H9 (cell line): ENCODE measurements around the gene PTPRF. TPM values are rescaled to one million over a fixed set of nuclear protein-coding genes. Genes with fewer than 3 reads are reported as not detected.

ENCODE experiments used
- DNase-seq: peaks from one replicate; pipeline ENCODE4 v3.0.0-alpha.2; 2017
- H2AFZ ChIP-seq: one replicate; pipeline ENCODE4 v1.6.1; 2013; ENCODE audit warnings: mild to moderate bottlenecking, low read length, control low read depth, moderate library complexity
- H2AK5ac ChIP-seq: 2 replicates; pipeline ENCODE4 v1.6.1; 2013; ENCODE audit warnings: low read length, control low read depth, mixed read lengths; ENCODE audit not compliant: insufficient read length
- H2BK120ac ChIP-seq: one replicate; pipeline ENCODE4 v1.6.1; 2013; ENCODE audit warnings: low read depth, mild to moderate bottlenecking, low read length, control low read depth, inconsistent platforms; ENCODE audit not compliant: poor library complexity, severe bottlenecking
- H2BK12ac ChIP-seq: 2 replicates; pipeline ENCODE4 v1.6.1; 2013; ENCODE audit warnings: low read length, control low read depth, mixed read lengths, low read depth; ENCODE audit not compliant: insufficient read length
- H2BK15ac ChIP-seq: 2 replicates; pipeline ENCODE4 v1.6.1; 2013; ENCODE audit warnings: low read depth, low read length, control low read depth
- H2BK20ac ChIP-seq: one replicate; pipeline ENCODE4 v1.6.1; 2013; ENCODE audit warnings: low read depth, mild to moderate bottlenecking, low read length, control low read depth, inconsistent platforms; ENCODE audit not compliant: poor library complexity, severe bottlenecking
- H2BK5ac ChIP-seq: 2 replicates; pipeline ENCODE4 v1.6.1; 2013; ENCODE audit warnings: low read length, control low read depth, mixed read lengths; ENCODE audit not compliant: insufficient read length
- H3K14ac ChIP-seq: 2 replicates; pipeline ENCODE4 v1.6.1; 2013; ENCODE audit warnings: low read length, control low read depth; ENCODE audit not compliant: insufficient read depth
- H3K18ac ChIP-seq: 2 replicates; pipeline ENCODE4 v1.6.1; 2013; ENCODE audit warnings: low read depth, mild to moderate bottlenecking, mixed read lengths, low read length, control low read depth; ENCODE audit not compliant: insufficient read length
- H3K23ac ChIP-seq: 2 replicates; pipeline ENCODE4 v1.6.1; 2013; ENCODE audit warnings: low read length, control low read depth, mixed read lengths, low read depth; ENCODE audit not compliant: insufficient read length
- H3K23me2 ChIP-seq: 2 replicates; pipeline ENCODE4 v1.6.1; 2013; ENCODE audit warnings: low read depth, mild to moderate bottlenecking, mixed read lengths, low read length, control low read depth; ENCODE audit not compliant: insufficient read length, poor library complexity, severe bottlenecking
- H3K27ac ChIP-seq: 2 replicates; pipeline ENCODE4 v1.5.1; 2013; ENCODE audit warnings: low read length, control low read depth, mixed read lengths, low read depth; ENCODE audit not compliant: insufficient read length
- H3K27me3 ChIP-seq: 2 replicates; pipeline ENCODE4 v1.6.1; 2013; ENCODE audit warnings: low read length, control low read depth, inconsistent platforms; ENCODE audit not compliant: insufficient read depth
- H3K4ac ChIP-seq: 2 replicates; pipeline ENCODE4 v1.6.1; 2013; ENCODE audit warnings: low read depth, mild to moderate bottlenecking, control low read depth, inconsistent platforms, low read length, moderate library complexity
- H3K4me1 ChIP-seq: 2 replicates; pipeline ENCODE4 v1.6.1; 2013; ENCODE audit warnings: low read length, control low read depth, inconsistent platforms; ENCODE audit not compliant: insufficient read depth
- H3K4me2 ChIP-seq: 2 replicates; pipeline ENCODE4 v1.6.1; 2013; ENCODE audit warnings: low read length, control low read depth, mixed read lengths; ENCODE audit not compliant: insufficient read length, insufficient read depth
- H3K56ac ChIP-seq: 2 replicates; pipeline ENCODE4 v1.6.1; 2013; ENCODE audit warnings: low read depth, mild to moderate bottlenecking, mixed read lengths, low read length, control low read depth; ENCODE audit not compliant: insufficient read length
- H3K79me1 ChIP-seq: 2 replicates; pipeline ENCODE4 v1.6.1; 2013; ENCODE audit warnings: low read depth, mild to moderate bottlenecking, moderate library complexity, low read length, control low read depth, inconsistent platforms; ENCODE audit not compliant: insufficient read depth, poor library complexity, severe bottlenecking
- H3K79me2 ChIP-seq: 2 replicates; pipeline ENCODE4 v1.6.1; 2013; ENCODE audit warnings: low read length, control low read depth, inconsistent platforms; ENCODE audit not compliant: insufficient read depth
- H3K9ac ChIP-seq: 2 replicates; pipeline ENCODE4 v1.6.1; 2013; ENCODE audit warnings: low read length, control low read depth, mixed read lengths; ENCODE audit not compliant: insufficient read length; ENCODE audit errors: extremely low read depth
- H3K9me3 ChIP-seq: one replicate; pipeline ENCODE4 v1.6.1; 2013; ENCODE audit warnings: low read depth, low read length, inconsistent platforms; ENCODE audit not compliant: control insufficient read depth
- H3T11ph ChIP-seq: one replicate; pipeline ENCODE4 v1.6.1; 2013; ENCODE audit warnings: mild to moderate bottlenecking, low read length, control low read depth, inconsistent platforms
- H4K20me1 ChIP-seq: one replicate; pipeline ENCODE4 v1.6.1; 2013; ENCODE audit not compliant: control insufficient read depth, insufficient read length, insufficient read depth
- H4K5ac ChIP-seq: 2 replicates; pipeline ENCODE4 v1.6.1; 2013; ENCODE audit warnings: low read depth, mild to moderate bottlenecking, mixed read lengths, low read length, control low read depth; ENCODE audit not compliant: insufficient read length
- H4K8ac ChIP-seq: replicated peaks from 2 replicates; pipeline ENCODE4 v1.6.1; 2013; ENCODE audit warnings: low read length, control low read depth, mixed read lengths, low read depth; ENCODE audit not compliant: insufficient read length
- H4K91ac ChIP-seq: 2 replicates; pipeline ENCODE4 v1.6.1; 2013; ENCODE audit warnings: low read depth, mild to moderate bottlenecking, moderate library complexity, mixed read lengths, low read length, control low read depth; ENCODE audit not compliant: insufficient read length
- H3K27ac Mint-ChIP-seq, 3 experiments: 2 replicates in 2 of 3; 3 replicates in 1 of 3; pipeline ENCODE4 v1.8.0; 2020 to 2021; ENCODE audit warnings: mixed read lengths in 3 of 3, mild to moderate bottlenecking in 1 of 3, moderate library complexity in 1 of 3
- H3K27me3 Mint-ChIP-seq: 2 replicates; pipeline ENCODE4 v1.8.0; 2021; ENCODE audit warnings: low read depth, mild to moderate bottlenecking, moderate library complexity, mixed read lengths
- H3K36me3 Mint-ChIP-seq, 3 experiments: 2 replicates in 2 of 3; 3 replicates in 1 of 3; pipeline ENCODE4 v1.8.0; 2020 to 2021; ENCODE audit warnings: low read depth in 3 of 3, mixed read lengths in 3 of 3; ENCODE audit not compliant: insufficient read depth in 1 of 3
- H3K4me1 Mint-ChIP-seq, 2 experiments: 2 replicates each; pipeline ENCODE4 v1.8.0; 2020; ENCODE audit warnings: mixed read lengths in 2 of 2
- H3K4me3 Mint-ChIP-seq, 2 experiments: 2 replicates in 1 of 2; 3 replicates in 1 of 2; pipeline ENCODE4 v1.8.0; 2020 to 2021; ENCODE audit warnings: mild to moderate bottlenecking in 2 of 2, mixed read lengths in 2 of 2, moderate library complexity in 1 of 2
- H3K9me3 Mint-ChIP-seq, 2 experiments: 2 replicates in 1 of 2; 3 replicates in 1 of 2; pipeline ENCODE4 v1.8.0; 2020; ENCODE audit warnings: mild to moderate bottlenecking in 2 of 2, mixed read lengths in 2 of 2, moderate library complexity in 1 of 2
- WGBS: extraction: QIAGEN DNeasy Blood & Tissue Kit; methylation state at CpG from one replicate; pipeline ENCODE4 v1.1.7; 2013; ENCODE audit warnings: missing lambda C conversion rate, low lambda C conversion rate, mixed read lengths; ENCODE audit not compliant: insufficient read length; ENCODE audit errors: extremely low coverage; 5-methylcytosine and 5-hydroxymethylcytosine counted together
- total RNA-seq: library from RNA; stranded (reverse); gene quantifications from 2 replicates; pipeline ENCODE4 v1.2.1, GENCODE V29; 2021
- TF ChIP-seq, protein P1 (sequence below): fragments of 200-600 bp; sonication (generic); conservative IDR thresholded peaks from 3 replicates; pipeline ENCODE4 v1.8.0; 2021; ENCODE audit warnings: antibody characterized with exemption, mild to moderate bottlenecking

Gene PTPRF
- total RNA-seq, 1 experiment from 2014 or later, result 193 TPM

DNA sequence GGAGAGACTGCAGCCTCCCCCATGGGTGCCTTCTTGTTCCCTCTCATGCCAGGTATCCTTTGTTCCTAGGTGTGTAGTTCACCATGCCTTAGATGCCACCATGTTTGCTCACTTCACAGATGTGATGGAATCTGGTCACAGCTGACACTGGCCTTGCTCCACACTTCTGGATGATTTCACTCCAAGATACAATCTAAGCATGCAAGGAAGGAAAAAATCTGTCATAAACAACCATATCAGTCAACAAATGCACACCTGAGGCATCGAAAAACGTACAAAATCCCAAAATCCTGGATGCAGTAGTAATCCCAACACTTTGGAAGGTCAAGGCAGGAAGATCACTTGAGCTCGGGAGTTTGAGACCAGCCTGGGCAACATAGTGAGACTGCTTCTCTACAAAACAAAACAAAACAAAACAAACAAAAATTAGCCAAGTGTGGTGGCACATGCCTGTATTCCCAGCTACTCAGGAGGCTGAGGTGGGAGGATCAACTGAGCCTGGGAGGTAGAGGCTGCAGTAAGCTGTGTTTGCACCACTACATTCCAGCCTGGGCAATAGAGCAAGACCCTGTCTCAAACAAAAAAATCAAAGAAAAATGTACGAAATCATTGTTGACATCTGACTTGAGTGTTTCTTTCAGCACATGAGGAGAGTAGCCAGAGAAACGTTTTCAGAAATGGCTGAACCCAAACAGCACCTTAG, 17.1 kb upstream of the PTPRF start:
- DNase-seq, result peak; percentile 0
- WGBS, result no CpG with 5 or more reads among the region's 5 CpGs

More for the DNA sequence above, 17.1 kb upstream of the PTPRF start:
- Histone ChIP-seq H3K79me1 (no peaks in the 10 kb centered on the region), H3T11ph (no peak overlapping the region), H2BK120ac (no peak overlapping the region), H3K56ac (no peak overlapping the region), H3K4me2 (no peak overlapping the region), H3K27ac (no peak overlapping the region), H3K27me3 (no peaks in the 10 kb centered on the region), H2AK5ac (no peak overlapping the region), H4K8ac (no peak overlapping the region), H2BK5ac (no peak overlapping the region), H3K4ac (no peak overlapping the region), H3K79me2 (no peaks in the 10 kb centered on the region), H3K23ac (no peak overlapping the region), H4K91ac (no peak overlapping the region), H3K9ac (no peak overlapping the region), H3K9me3 (no peaks in the 10 kb centered on the region), H3K23me2 (no peaks in the 10 kb centered on the region), H3K14ac (no peak overlapping the region; the same call in 1 of the 2 replicates), H2BK20ac (no peak overlapping the region), H2BK15ac (no peak overlapping the region), H4K20me1 (no peaks in the 10 kb centered on the region), H3K18ac (no peak overlapping the region), H3K4me1 (no peaks in the 10 kb centered on the region; the same call in 1 of the 2 replicates), H4K5ac (no peak overlapping the region), H2AFZ (no peak overlapping the region), H2BK12ac (no peak overlapping the region)
- Mint-ChIP-seq H3K36me3 (no peaks in the 10 kb centered on the region; a peak in 2 of 7 replicates), H3K4me1 (peaks cover 17 to 19% of the 10 kb centered on the region in 2 experiments), H3K9me3 (peaks cover 0 to 3% of the 10 kb centered on the region in 2 experiments; a peak in 2 of 5 replicates), H3K27me3 (no peaks in the 10 kb centered on the region), H3K4me3 (no peak overlapping the region), H3K27ac (peak overlapping the region in 1 of 3 experiments; percentile 56; a peak in 1 of 7 replicates)
- TF ChIP-seq, protein P1, sequence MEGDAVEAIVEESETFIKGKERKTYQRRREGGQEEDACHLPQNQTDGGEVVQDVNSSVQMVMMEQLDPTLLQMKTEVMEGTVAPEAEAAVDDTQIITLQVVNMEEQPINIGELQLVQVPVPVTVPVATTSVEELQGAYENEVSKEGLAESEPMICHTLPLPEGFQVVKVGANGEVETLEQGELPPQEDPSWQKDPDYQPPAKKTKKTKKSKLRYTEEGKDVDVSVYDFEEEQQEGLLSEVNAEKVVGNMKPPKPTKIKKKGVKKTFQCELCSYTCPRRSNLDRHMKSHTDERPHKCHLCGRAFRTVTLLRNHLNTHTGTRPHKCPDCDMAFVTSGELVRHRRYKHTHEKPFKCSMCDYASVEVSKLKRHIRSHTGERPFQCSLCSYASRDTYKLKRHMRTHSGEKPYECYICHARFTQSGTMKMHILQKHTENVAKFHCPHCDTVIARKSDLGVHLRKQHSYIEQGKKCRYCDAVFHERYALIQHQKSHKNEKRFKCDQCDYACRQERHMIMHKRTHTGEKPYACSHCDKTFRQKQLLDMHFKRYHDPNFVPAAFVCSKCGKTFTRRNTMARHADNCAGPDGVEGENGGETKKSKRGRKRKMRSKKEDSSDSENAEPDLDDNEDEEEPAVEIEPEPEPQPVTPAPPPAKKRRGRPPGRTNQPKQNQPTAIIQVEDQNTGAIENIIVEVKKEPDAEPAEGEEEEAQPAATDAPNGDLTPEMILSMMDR, result no peak
